ENCODE measurements around the gene TNK1. TPM values are rescaled to one million over a fixed set of nuclear protein-coding genes. Genes with fewer than 3 reads are reported as not detected.

The TNK1 gene
- total RNA-seq, 1 experiment from 2014 or later, result 6.1 TPM

DNA sequence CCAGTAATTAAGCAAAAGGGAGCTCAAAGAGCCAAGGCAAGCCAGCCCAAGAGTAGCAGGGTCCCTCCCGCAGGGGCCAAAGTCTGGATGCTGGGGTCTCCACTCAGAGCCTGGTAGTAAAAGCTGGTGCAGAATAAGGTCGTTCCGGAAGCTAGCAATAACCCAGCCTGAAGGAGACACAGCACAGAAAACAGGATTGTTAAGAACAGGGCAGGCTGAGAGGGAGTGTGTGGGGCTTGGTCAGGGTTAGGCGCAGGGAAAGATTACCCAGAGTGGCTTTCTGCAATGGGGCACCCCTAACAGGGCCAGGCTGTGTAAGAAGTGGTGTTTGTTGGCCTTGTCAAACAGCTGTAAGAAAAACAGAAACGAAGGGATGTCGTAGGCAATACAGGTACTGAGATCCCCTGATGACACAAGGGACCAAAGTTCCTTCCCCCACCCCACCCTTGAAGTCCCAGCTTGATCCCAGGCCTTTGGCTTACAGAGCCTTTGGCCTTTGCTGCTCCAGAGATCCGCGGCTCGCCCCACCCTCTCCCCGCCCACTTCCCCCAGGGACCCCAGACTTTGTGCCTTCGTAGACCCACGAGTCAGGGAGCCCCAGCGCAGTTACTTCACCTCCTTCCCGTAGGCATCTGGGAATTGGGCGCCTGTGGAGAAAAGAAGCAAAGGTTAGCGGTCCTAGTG is 22.3 kb downstream of the TNK1 start:
- CTCF ChIA-PET, result interaction anchor here (1.2 to 1.8 kb wide), 3 partner anchors 9 to 157 kb away, joined by 6 to 15 read pairs (median 6); partner anchors contain the start of genes PLSCR3 and TMEM102
- H3K27me3 ChIP-seq (replicated peaks; ENCODE audit: control insufficient read depth, insufficient read depth, low read length), result no peaks in the 10 kb centered on the region
- peaks cover 8% of the 10 kb centered on the region for H3K4me1 Mint-ChIP-seq (ENCODE audit: low read depth, unreplicated experiment)
- H3K9me3 ChIP-seq, result no peaks in the 10 kb centered on the region
- POLR2A ChIA-PET, result interaction anchor here (1.0 to 2.4 kb wide), 5 partner anchors 9 to 171 kb away, joined by 5 to 38 read pairs (median 11); partner anchors contain the start of genes NEURL4, PLSCR3, TMEM102 and TNK1
- TF ChIP-seq CTCF (IDR thresholded peaks at IDR 0.05; ENCODE audit: insufficient read depth in 1 of 2, low read depth in 1 of 2, low read length in 1 of 2, severe bottlenecking in 1 of 2, unreplicated experiment in 1 of 2), result no peak
- peak overlapping the region; percentile 76 for H3K27ac Mint-ChIP-seq (ENCODE audit: unreplicated experiment)
- peak; percentile 34 to 74 for DNase-seq
- intact Hi-C loops (cut with micrococcal nuclease; ENCODE audit: unreplicated experiment), result no loop called here
- no peaks in the 10 kb centered on the region for H3K27me3 Mint-ChIP-seq (ENCODE audit: insufficient read depth, unreplicated experiment)
- TSS peak; percentile 82 for BruUV-seq (replicated peaks)
- no peaks in the 10 kb centered on the region for H3K36me3 ChIP-seq (ENCODE audit: control insufficient read depth, insufficient read depth, low read length)
- peak overlapping the region; percentile 40 for H3K4me3 ChIP-seq (ENCODE audit: low read depth, low read length)
- peak overlapping the region; percentile 76 for H3K4me3 Mint-ChIP-seq (ENCODE audit: unreplicated experiment)
- H3K36me3 Mint-ChIP-seq (ENCODE audit: insufficient read depth, unreplicated experiment), result peaks cover 6% of the 10 kb centered on the region
- H3K9me3 Mint-ChIP-seq (ENCODE audit: unreplicated experiment), result no peaks in the 10 kb centered on the region
- H3K4me1 ChIP-seq, result no peaks in the 10 kb centered on the region

DNA sequence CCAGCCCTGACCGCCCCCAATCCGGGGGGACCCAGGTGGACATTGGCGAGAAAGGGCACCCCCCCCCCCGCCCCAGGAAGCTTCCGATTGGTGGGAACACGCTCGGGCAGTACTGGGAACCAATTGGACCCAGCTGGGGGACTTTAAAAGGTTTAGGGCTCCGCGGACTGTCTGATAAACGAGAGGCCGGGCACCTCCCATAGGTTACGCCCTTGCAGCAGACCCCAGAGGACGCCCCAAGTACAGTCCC is 22.8 kb downstream of the TNK1 start:
- no peaks in the 10 kb centered on the region for H3K4me1 ChIP-seq
- no peaks in the 10 kb centered on the region for H3K27me3 ChIP-seq (replicated peaks; ENCODE audit: control insufficient read depth, insufficient read depth, low read length)
- intact Hi-C loops (cut with micrococcal nuclease; ENCODE audit: unreplicated experiment), result no loop called here
- no peaks in the 10 kb centered on the region for H3K36me3 ChIP-seq (ENCODE audit: control insufficient read depth, insufficient read depth, low read length)
- no TSS peak for BruUV-seq (replicated peaks)
- Mint-ChIP-seq H3K27me3 (ENCODE audit: insufficient read depth, unreplicated experiment) (no peaks in the 10 kb centered on the region), H3K36me3 (ENCODE audit: insufficient read depth, unreplicated experiment) (peaks cover 6% of the 10 kb centered on the region), H3K9me3 (ENCODE audit: unreplicated experiment) (no peaks in the 10 kb centered on the region), H3K4me3 (ENCODE audit: unreplicated experiment) (peak overlapping the region; percentile 76), H3K4me1 (ENCODE audit: low read depth, unreplicated experiment) (peaks cover 8% of the 10 kb centered on the region), H3K27ac (ENCODE audit: unreplicated experiment) (peak overlapping the region; percentile 76)
- no peak for TF ChIP-seq CTCF (IDR thresholded peaks at IDR 0.05; ENCODE audit: insufficient read depth in 1 of 2, low read depth in 1 of 2, low read length in 1 of 2, severe bottlenecking in 1 of 2, unreplicated experiment in 1 of 2)
- peak overlapping the region; percentile 40 for H3K4me3 ChIP-seq (ENCODE audit: low read depth, low read length)
- ChIA-PET CTCF (interaction anchor here (0.6 to 1.8 kb wide), 7 partner anchors 9 to 313 kb away, joined by 3 to 15 read pairs (median 6); partner anchors contain the start of genes DNAH2, NEURL4, PLSCR3 and TMEM102), POLR2A (interaction anchor here (0.5 to 2.4 kb wide), 9 partner anchors 10 to 433 kb away, joined by 3 to 38 read pairs (median 5); partner anchors contain the start of genes NEURL4, PLSCR3, POLR2A and TMEM102)
- DNase-seq, result no peak
- H3K9me3 ChIP-seq, result no peaks in the 10 kb centered on the region

GRCh38 chr17:7403977-7404736 is 23.3 kb downstream of the TNK1 start, which contains the start of gene TMEM256:
Gene TMEM256, minus strand, starts transcription at chr17:7404097. Its CDS starts 13 bp downstream, at chr17:7404084.
- Histone ChIP-seq H3K4me3 (ENCODE audit: low read depth, low read length) (peak within 1 kb of the TSS; percentile 53), H3K9me3 (no peaks in the 10 kb centered on the region), H3K4me1 (no peaks in the 10 kb centered on the region), H3K36me3 (ENCODE audit: control insufficient read depth, insufficient read depth, low read length) (no peaks in the 10 kb centered on the region), H3K27me3 (replicated peaks; ENCODE audit: control insufficient read depth, insufficient read depth, low read length) (no peaks in the 10 kb centered on the region)
- DNase-seq, result peak; percentile 93 to 96
- intact Hi-C loops (cut with micrococcal nuclease; ENCODE audit: unreplicated experiment), result loop anchor here (1.0 to 2.0 kb wide), 3 partner anchors 24 to 53 kb away; partner anchors contain the start of gene TMEM102
- Mint-ChIP-seq H3K4me1 (ENCODE audit: low read depth, unreplicated experiment) (peaks cover 8% of the 10 kb centered on the region), H3K9me3 (ENCODE audit: unreplicated experiment) (no peaks in the 10 kb centered on the region), H3K36me3 (ENCODE audit: insufficient read depth, unreplicated experiment) (peaks cover 6% of the 10 kb centered on the region), H3K4me3 (ENCODE audit: unreplicated experiment) (peak within 1 kb of the TSS; percentile 76), H3K27ac (ENCODE audit: unreplicated experiment) (peak within 1 kb of the TSS; percentile 76), H3K27me3 (ENCODE audit: insufficient read depth, unreplicated experiment) (no peaks in the 10 kb centered on the region)
- no peak for TF ChIP-seq CTCF (IDR thresholded peaks at IDR 0.05; ENCODE audit: insufficient read depth in 1 of 2, low read depth in 1 of 2, low read length in 1 of 2, severe bottlenecking in 1 of 2, unreplicated experiment in 1 of 2)
- POLR2A ChIA-PET, result interaction anchor here (0.5 to 2.4 kb wide), 12 partner anchors 10 to 433 kb away, joined by 3 to 38 read pairs (median 4); partner anchors contain the start of genes MPDU1, NEURL4, PLSCR3 and POLR2A
- CTCF ChIA-PET, result interaction anchor here (0.6 to 1.8 kb wide), 7 partner anchors 10 to 313 kb away, joined by 3 to 15 read pairs (median 6); partner anchors contain the start of genes DNAH2, NEURL4, PLSCR3 and TMEM102
- no TSS peak for BruUV-seq (replicated peaks)

Measured in Caco-2 (cell line).